Loucy (cell line): ENCODE data around the gene PBX1.

ENCODE experiments used
- EZH2phosphoT487 ChIP-seq: fragments of 200-600 bp; IDR thresholded peaks from 2 replicates; pipeline ENCODE4 v1.6.1; 2018; ENCODE audit warnings: antibody characterized with exemption, mild to moderate bottlenecking, moderate library complexity, borderline replicate concordance
- TF ChIP-seq, protein P1 (sequence below): fragments of 200-600 bp; sonication (generic); conservative IDR thresholded peaks from 2 replicates; pipeline ENCODE4 v1.5.1; 2014; ENCODE audit warnings: mild to moderate bottlenecking, antibody characterized with exemption, low read length

DNA sequence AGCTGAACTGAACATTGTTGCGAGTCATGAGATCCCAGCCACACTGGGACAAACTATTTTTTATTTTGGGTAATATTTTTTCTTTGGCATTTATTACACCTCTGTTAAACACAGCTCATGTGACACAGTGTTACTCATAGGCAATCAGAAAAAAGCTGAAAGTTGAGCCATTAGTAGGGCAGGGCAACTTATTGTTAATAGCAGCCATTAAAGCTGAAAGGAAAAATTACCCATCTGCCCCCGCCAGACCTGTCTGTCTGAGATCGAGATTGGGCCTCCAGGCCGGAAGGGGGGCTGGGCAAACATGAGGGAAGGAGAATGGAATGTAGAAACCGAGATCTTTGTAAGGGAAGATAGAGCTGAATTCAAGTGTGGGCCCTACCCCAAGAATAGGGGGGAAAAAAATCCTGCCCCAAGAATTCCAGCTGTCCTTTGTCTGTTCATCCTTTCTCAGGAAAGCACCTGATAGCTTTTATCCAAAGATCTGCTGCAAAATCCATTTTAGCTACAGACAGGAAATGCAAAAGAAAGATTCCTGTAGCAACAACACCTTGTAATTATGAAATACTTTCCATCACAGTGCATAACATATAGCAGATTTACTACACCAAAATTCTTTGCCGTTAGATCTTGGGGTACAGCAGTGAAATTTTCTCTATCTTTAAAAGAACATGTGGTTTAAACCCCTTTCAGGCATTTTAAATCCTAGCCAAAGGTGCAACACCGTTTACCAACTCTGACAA lies 212.8 kb downstream of the PBX1 start:
- TF ChIP-seq, protein P1, sequence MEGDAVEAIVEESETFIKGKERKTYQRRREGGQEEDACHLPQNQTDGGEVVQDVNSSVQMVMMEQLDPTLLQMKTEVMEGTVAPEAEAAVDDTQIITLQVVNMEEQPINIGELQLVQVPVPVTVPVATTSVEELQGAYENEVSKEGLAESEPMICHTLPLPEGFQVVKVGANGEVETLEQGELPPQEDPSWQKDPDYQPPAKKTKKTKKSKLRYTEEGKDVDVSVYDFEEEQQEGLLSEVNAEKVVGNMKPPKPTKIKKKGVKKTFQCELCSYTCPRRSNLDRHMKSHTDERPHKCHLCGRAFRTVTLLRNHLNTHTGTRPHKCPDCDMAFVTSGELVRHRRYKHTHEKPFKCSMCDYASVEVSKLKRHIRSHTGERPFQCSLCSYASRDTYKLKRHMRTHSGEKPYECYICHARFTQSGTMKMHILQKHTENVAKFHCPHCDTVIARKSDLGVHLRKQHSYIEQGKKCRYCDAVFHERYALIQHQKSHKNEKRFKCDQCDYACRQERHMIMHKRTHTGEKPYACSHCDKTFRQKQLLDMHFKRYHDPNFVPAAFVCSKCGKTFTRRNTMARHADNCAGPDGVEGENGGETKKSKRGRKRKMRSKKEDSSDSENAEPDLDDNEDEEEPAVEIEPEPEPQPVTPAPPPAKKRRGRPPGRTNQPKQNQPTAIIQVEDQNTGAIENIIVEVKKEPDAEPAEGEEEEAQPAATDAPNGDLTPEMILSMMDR = no peak
- TF ChIP-seq EZH2phosphoT487 = no peak
